ENCODE results near the gene B4GALT6.

B4GALT6 gene

DNA sequence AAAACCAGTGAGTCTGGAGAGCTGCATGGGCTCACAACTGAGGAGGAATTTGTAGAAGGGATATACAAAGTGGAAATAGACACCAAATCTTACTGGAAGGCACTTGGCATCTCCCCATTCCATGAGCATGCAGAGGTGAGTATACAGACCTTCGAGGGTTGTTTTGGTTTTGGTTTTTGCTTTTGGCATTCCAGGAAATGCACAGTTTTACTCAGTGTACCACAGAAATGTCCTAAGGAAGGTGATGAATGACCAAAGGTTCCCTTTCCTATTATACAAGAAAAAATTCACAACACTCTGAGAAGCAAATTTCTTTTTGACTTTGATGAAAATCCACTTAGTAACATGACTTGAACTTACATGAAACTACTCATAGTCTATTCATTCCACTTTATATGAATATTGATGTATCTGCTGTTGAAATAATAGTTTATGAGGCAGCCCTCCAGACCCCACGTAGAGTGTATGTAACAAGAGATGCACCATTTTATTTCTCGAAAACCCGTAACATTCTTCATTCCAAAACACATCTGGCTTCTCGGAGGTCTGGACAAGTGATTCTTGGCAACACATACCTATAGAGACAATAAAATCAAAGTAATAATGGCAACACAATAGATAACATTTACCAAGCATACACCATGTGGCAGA lies 89.1 kb downstream of the B4GALT6 start:
- TF ChIP-seq, protein P1, sequence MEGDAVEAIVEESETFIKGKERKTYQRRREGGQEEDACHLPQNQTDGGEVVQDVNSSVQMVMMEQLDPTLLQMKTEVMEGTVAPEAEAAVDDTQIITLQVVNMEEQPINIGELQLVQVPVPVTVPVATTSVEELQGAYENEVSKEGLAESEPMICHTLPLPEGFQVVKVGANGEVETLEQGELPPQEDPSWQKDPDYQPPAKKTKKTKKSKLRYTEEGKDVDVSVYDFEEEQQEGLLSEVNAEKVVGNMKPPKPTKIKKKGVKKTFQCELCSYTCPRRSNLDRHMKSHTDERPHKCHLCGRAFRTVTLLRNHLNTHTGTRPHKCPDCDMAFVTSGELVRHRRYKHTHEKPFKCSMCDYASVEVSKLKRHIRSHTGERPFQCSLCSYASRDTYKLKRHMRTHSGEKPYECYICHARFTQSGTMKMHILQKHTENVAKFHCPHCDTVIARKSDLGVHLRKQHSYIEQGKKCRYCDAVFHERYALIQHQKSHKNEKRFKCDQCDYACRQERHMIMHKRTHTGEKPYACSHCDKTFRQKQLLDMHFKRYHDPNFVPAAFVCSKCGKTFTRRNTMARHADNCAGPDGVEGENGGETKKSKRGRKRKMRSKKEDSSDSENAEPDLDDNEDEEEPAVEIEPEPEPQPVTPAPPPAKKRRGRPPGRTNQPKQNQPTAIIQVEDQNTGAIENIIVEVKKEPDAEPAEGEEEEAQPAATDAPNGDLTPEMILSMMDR (IDR thresholded peaks at IDR 0.05; ENCODE audit: low read depth, low read length), result no peak

DNA sequence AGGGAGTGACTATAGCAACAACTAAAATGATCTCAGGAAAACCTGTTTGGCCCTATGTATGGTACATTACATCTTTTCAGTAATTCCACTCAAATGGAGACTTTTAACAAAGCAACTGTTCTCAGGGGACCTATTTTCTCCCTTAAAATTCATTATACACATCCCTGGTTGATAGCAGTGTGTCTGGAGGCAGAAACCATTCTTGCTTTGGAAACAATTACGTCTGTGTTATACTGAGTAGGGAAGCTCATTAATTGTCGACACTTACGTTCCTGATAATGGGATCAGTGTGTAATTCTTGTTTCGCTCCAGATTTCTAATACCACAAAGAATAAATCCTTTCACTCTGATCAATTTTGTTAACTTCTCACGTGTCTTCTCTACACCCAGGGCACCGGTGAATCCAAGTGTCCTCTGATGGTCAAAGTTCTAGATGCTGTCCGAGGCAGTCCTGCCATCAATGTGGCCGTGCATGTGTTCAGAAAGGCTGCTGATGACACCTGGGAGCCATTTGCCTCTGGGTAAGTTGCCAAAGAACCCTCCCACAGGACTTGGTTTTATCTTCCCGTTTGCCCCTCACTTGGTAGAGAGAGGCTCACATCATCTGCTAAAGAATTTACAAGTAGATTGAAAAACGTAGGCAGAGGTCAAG lies 91.7 kb downstream of the B4GALT6 start:
- H3K9me3 ChIP-seq, result no peaks in the 10 kb centered on the region
- H3K36me3 ChIP-seq, result no peaks in the 10 kb centered on the region
- TF ChIP-seq, protein P1 (IDR thresholded peaks at IDR 0.05; ENCODE audit: low read depth, low read length), result no peak
- H3K27me3 ChIP-seq, result no peaks in the 10 kb centered on the region
- no peaks in the 10 kb centered on the region for H3K4me1 ChIP-seq
- no peak overlapping the region for H3K4me3 ChIP-seq (ENCODE audit: low read depth, low read length)
- no peak for DNase-seq

More for the DNA sequence above, 89.1 kb downstream of the B4GALT6 start:
- no peak overlapping the region for H3K4me3 ChIP-seq (ENCODE audit: low read depth, low read length)
- no peaks in the 10 kb centered on the region for H3K4me1 ChIP-seq
- DNase-seq, result no peak
- H3K27me3 ChIP-seq, result no peaks in the 10 kb centered on the region
- no peaks in the 10 kb centered on the region for H3K9me3 ChIP-seq
- no peaks in the 10 kb centered on the region for H3K36me3 ChIP-seq

DNA sequence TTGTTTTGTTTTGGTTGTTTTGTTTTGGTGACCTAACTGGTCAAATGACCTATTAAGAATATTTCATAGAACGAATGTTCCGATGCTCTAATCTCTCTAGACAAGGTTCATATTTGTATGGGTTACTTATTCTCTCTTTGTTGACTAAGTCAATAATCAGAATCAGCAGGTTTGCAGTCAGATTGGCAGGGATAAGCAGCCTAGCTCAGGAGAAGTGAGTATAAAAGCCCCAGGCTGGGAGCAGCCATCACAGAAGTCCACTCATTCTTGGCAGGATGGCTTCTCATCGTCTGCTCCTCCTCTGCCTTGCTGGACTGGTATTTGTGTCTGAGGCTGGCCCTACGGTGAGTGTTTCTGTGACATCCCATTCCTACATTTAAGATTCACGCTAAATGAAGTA lies 92.8 kb downstream of the B4GALT6 start, which contains the start of gene TTR:
Gene TTR (plus strand): TSS at position 250 of the 400 bp plus-strand sequence. CDS start 26 bp downstream, at position 276.
- no peaks in the 10 kb centered on the region for H3K9me3 ChIP-seq
- TF ChIP-seq, protein P1 (IDR thresholded peaks at IDR 0.05; ENCODE audit: low read depth, low read length), result no peak
- no peak for DNase-seq
- no peaks in the 10 kb centered on the region for H3K36me3 ChIP-seq
- no peaks in the 10 kb centered on the region for H3K4me1 ChIP-seq
- H3K4me3 ChIP-seq (ENCODE audit: low read depth, low read length), result no peak within 1 kb of the TSS
- H3K27me3 ChIP-seq, result no peaks in the 10 kb centered on the region

GRCh38 chr18:31591113-31591512 lies 93.3 kb downstream of the B4GALT6 start:
- TF ChIP-seq, protein P1 (IDR thresholded peaks at IDR 0.05; ENCODE audit: low read depth, low read length), result no peak
- H3K4me3 ChIP-seq (ENCODE audit: low read depth, low read length), result no peak overlapping the region
- H3K9me3 ChIP-seq, result no peaks in the 10 kb centered on the region
- no peaks in the 10 kb centered on the region for H3K36me3 ChIP-seq
- no peaks in the 10 kb centered on the region for H3K4me1 ChIP-seq
- H3K27me3 ChIP-seq, result no peaks in the 10 kb centered on the region
- DNase-seq, result no peak

- TF ChIP-seq, protein P1 (IDR thresholded peaks at IDR 0.05; ENCODE audit: low read depth, low read length), result no peak
These were observed 93.8 kb downstream of the B4GALT6 start for GRCh38 chr18:31590570-31590969.

DNA sequence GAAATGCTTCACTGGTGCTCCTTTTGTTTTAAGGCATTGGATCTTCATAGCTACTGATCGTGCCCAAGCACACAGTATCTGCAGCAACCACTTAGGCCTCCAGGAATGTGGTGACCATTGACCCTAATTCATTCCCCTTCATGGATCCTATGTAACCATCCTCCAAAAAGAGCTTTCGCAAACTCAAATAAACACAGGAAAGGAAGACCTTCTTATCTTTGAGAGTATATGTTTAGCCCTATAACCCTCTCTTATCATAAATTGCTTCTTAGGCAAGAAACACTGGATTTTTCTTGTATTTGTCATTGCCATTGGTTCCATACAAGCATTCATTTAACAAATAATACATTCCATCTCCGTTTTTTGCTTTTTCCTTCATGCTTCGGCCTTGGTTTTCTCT lies 96.9 kb downstream of the B4GALT6 start:
- TF ChIP-seq, protein P1 (IDR thresholded peaks at IDR 0.05; ENCODE audit: low read depth, low read length), result no peak
- Histone ChIP-seq H3K9me3 (no peaks in the 10 kb centered on the region), H3K4me1 (no peaks in the 10 kb centered on the region), H3K4me3 (ENCODE audit: low read depth, low read length) (no peak overlapping the region), H3K27me3 (no peaks in the 10 kb centered on the region), H3K36me3 (no peaks in the 10 kb centered on the region)
- DNase-seq, result no peak

More at GRCh38 chr18:31590570-31590969, 93.8 kb downstream of the B4GALT6 start:
- no peaks in the 10 kb centered on the region for H3K36me3 ChIP-seq
- H3K4me3 ChIP-seq (ENCODE audit: low read depth, low read length), result no peak overlapping the region
- H3K27me3 ChIP-seq, result no peaks in the 10 kb centered on the region
- no peaks in the 10 kb centered on the region for H3K9me3 ChIP-seq
- H3K4me1 ChIP-seq, result no peaks in the 10 kb centered on the region
- DNase-seq, result no peak

Data from BE2C (cell line).